C4-2B (cell line): ENCODE measurements around the gene BEX2.
"Not testable (repeated sequence)": the region's sequence is repeated elsewhere in the genome, so short reads cannot be mapped to it uniquely, and the experiment has no call there.

Source experiments
- H3K27ac ChIP-seq: fragments of 450-650 bp; 2 replicates; pipeline ENCODE4 v1.5.1; 2017
- ZFX ChIP-seq: fragments of 450-650 bp; IDR thresholded peaks from 2 replicates; pipeline ENCODE4 v1.6.1; 2017
- TF ChIP-seq, protein P1 (sequence below): fragments of 450-650 bp; conservative IDR thresholded peaks from 2 replicates; pipeline ENCODE4 v1.5.1; 2017; ENCODE audit warnings: mild to moderate bottlenecking

BEX2 gene

DNA sequence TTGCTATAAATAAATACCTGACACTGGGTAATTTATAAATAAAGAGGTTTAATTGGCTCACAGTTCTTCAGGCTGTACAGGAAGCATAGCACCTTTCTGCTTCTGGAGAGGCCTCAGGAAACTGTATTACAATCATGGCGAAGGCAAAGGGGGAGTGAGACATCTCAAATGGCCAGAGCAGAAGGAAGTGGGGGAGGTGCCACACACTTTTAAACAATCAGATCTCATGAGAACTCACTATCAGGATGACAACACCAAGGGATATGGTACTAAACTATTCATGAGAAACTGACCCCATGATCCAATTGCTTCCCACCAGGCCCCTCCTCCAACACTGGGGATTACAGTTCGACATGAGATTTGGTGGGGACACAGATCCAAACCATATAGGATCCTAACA, 33.8 kb upstream of the BEX2 start:
- no peak overlapping the region for H3K27ac ChIP-seq
- TF ChIP-seq ZFX = no peak
- TF ChIP-seq, protein P1, sequence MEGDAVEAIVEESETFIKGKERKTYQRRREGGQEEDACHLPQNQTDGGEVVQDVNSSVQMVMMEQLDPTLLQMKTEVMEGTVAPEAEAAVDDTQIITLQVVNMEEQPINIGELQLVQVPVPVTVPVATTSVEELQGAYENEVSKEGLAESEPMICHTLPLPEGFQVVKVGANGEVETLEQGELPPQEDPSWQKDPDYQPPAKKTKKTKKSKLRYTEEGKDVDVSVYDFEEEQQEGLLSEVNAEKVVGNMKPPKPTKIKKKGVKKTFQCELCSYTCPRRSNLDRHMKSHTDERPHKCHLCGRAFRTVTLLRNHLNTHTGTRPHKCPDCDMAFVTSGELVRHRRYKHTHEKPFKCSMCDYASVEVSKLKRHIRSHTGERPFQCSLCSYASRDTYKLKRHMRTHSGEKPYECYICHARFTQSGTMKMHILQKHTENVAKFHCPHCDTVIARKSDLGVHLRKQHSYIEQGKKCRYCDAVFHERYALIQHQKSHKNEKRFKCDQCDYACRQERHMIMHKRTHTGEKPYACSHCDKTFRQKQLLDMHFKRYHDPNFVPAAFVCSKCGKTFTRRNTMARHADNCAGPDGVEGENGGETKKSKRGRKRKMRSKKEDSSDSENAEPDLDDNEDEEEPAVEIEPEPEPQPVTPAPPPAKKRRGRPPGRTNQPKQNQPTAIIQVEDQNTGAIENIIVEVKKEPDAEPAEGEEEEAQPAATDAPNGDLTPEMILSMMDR = no peak

- TF ChIP-seq ZFX = no peak
- TF ChIP-seq, protein P1 = peak; percentile 67
- no peak overlapping the region for H3K27ac ChIP-seq
Measured at GRCh38 chrX:103343105-103343504, 32.3 kb upstream of the BEX2 start.

- no peak overlapping the region for H3K27ac ChIP-seq
- TF ChIP-seq, protein P1 = no peak
- no peak for TF ChIP-seq ZFX
Measured at GRCh38 chrX:103338663-103339062, 27.9 kb upstream of the BEX2 start.

DNA sequence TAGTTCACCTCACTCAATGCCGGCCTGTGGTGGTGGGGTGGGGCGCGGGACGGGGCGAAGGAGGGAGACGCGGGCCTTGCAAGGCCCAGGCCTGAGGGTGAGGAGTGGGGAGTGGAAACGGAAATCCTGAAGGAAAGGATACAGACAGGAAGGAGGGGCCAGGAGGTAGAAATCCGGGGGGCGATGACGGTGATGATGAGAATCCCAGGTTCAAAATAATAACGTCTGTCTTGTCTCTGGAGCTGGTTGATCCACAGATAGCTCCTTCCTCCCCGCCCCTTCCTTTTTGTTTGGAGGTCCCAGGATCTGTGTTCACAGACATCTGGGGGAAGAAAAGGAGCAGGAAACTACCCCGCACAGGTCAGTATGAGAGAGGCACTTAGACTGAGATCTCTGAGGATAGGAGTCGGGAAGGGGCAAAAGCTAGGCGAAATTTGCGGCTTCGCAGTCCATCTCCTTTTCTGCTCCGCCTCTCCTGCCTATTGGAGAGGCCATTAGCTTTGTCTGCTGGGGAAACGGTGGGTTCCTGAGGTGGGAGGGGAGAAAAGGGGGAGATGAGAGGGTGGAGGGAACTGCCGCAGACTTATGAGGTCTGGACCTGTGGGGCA, 20.0 kb upstream of the BEX2 start:
- no peak for TF ChIP-seq ZFX
- TF ChIP-seq, protein P1 = no peak
- H3K27ac ChIP-seq = no peak overlapping the region

DNA sequence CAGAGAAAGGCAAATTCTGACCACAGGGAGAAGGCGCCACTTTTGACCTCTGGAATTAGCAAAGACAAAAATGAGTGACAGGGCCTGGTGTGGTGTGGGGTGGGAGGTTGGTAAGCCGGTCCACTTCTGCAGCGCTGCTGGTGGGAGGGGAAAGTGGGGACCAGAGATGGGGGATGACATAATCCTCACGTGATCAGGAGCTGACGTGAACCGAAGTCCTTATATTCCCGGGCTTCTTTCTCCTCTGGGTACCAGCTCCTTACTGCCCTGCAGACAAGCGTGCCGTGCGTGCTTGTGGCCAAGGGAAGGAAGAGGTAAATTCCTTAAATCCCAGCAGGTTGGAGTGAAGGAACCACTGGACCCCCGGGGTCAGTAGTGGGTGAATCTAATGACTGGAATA, 19.2 kb upstream of the BEX2 start, which contains the start of gene TCEAL7:
Gene TCEAL7 (plus strand): TSS at position 249 of the 400 bp plus-strand sequence. CDS start 1,165 bp downstream, outside the sequence.
- TF ChIP-seq ZFX = no peak
- TF ChIP-seq, protein P1 = no peak
- no peak within 1 kb of the TSS for H3K27ac ChIP-seq

GRCh38 chrX:103311399-103311780, 600 bp upstream of the BEX2 start:
- TF ChIP-seq, protein P1 = no peak
- TF ChIP-seq ZFX = no peak
- no peak overlapping the region; the same call in 1 of the 2 replicates for H3K27ac ChIP-seq

GRCh38 chrX:103309860-103310554, 783 bp downstream of the BEX2 start:
- H3K27ac ChIP-seq = peak overlapping the region; percentile 68

GRCh38 chrX:103305666-103306065, 5.1 kb downstream of the BEX2 start:
- H3K27ac ChIP-seq = not testable (repeated sequence)

More at GRCh38 chrX:103309860-103310554, 783 bp downstream of the BEX2 start:
- TF ChIP-seq, protein P1 = no peak
- no peak for TF ChIP-seq ZFX
